SK-N-DZ (cell line): ENCODE data around the gene GLE1.
A peak's percentile ranks its signal among the peaks of the same experiment; 100 is the strongest.
"Not testable (repeated sequence)": the region's sequence is repeated elsewhere in the genome, so short reads cannot be mapped to it uniquely, and the experiment has no call there.

Source experiments
- DNase-seq: peaks from one replicate; pipeline ENCODE4 v3.0.0-alpha.2; 2015; ENCODE audit warnings: low spot score

Gene GLE1

DNA sequence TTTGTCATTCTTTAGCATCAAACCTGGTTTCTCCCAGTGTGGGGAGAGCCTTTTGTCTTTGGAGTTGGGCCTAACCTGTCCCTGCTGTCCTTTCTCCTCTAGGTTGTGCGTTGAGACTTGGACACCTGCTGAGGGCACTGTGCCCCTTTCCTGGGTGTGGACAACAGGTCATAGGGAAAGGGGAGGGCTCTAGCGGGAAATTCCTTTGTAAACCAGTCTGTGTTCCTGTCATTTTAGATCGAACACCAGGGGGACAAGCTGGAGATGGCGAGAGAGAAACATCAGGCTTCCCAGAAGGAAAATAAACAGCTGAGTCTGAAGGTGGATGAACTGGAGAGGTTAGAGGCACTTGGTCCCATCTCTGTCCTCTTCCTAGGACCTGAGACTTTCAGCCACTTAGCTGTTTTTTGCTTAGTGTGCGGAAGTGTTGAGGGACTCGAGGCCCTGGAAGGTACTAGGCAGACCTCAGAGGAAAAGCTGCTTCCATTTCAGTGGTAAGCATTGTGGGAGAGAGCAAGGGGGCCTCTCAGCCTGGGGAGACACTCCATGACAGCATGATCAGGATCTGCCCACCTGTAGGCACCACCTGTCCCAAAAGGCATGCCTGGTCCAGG, 8.6 kb upstream of the GLE1 start:
- DNase-seq: no peak

DNA sequence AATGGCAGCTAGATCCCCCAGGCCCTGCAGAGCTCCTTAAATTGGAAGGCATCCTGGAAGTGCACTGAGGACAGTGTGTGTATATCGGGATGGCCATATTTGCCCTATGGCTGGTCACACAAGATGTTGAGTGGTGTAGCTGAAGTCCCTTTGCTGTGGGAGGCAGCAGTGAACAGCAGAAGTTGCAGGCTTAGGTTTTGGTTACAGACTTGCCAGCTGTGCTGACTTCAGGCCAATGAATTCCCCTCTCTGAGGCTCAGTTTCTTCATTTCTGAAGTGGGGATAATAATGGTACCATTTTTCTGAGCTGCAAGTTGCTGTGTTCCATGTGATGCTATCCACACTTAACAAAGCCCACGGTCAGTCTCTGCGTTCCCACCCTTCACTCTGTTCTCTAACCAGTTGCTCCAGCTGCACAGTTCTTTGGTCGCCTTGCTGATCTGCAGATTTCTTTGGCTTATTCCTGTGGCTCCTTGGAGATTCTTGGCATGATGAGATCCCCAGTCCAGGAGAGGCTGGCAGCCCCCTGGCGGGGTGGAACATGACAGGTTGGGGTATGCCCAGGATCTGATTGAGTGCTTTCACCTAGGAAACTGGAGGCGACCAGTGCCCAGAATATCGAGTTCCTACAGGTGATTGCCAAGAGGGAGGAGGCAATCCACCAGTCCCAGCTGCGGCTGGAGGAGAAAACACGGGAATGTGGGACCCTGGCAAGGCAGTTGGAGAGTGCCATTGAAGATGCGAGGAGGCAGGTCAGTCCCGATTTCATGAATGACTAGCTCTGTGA, 6.5 kb upstream of the GLE1 start:
- no peak for DNase-seq

DNA sequence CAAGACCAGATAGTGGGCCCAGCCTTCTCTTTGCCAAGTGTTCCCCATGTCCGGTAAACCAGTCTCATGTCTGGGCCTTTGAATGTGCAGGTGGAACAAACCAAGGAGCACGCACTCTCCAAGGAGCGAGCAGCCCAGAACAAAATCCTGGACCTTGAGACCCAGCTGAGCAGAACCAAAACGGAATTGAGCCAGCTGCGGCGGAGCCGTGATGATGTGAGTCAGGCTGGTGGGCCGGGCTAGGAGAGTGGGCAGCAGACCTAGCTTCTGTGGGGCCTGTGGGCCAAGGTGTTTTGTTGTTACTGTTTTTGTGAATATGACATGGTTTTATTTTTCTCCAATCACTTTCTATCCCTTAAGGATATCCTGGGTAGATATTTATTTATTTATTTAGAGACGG, 5.6 kb upstream of the GLE1 start:
- DNase-seq: no peak

DNA sequence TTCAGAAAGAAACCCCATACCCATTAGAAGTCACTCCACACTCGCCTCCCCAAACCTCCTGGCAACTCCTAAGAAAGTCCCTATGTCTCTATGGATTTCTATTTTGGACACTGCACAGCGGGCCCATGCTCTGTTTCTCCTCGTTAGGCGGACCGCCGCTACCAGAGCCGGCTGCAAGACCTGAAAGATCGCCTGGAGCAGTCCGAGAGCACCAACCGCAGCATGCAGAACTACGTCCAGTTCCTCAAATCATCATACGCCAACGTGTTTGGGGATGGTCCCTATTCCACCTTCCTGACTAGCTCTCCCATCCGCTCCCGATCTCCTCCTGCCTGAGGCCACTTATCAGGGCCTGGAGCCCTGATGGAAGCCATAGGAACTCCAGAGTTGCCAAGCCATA, 4.6 kb upstream of the GLE1 start:
- no peak for DNase-seq

DNA sequence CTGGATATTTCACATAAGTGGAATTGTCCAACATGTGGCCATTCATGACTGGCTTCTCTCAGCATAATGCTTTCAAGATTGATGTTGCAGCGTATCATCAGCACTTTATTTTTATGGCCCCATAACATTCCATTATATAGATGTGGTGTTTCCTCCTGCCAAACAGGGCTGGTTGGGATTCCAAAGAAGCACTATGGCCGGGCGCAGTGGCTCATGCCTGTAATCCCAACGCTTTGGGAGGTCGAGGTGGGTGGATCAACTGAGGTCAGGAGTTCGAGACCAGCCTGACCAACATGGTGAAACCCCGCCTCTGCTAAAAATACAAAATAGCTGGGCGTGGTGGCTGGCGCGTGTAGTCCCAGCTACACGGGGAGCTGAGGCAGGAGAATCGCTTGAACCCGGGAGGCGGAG, 1.1 kb upstream of the GLE1 start:
- DNase-seq: not testable (repeated sequence)

DNA sequence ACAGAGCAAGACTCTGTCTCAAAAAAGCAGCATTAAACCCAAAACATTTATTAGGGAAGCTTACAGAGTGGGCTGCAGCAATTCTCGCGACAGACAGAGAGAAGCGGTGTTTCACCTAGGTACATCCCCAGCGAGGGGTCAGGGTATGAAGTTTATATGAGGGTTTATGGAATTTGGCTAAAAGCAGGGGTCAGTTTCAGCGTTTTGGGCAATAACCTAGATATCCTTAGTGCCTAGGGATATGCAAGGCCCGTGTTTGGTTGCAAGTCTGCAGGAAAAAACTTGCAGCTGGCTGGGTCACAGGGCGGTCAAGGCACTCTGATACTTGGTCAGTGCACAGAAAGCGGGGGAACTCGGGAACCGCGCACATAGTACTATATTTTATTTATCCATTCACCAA, 649 bp upstream of the GLE1 start:
- DNase-seq: no peak

DNA sequence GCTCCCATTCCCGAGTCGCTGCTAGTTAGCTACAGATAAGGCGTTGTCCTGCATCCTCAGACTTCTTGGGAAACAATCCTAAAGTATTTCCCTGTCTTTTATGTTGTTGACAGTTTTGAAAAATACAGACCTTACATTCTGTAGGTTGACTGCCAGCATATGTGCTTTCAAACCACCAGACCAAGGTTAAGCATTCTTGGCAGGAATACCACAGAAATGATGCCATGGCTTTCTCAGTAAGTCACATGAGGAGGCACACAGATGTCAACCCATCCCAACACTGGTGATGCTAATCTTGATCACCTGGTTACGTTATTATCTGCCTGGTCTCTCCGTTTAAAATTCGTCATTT, 871 bp downstream of the GLE1 start:
- DNase-seq: no peak

DNA sequence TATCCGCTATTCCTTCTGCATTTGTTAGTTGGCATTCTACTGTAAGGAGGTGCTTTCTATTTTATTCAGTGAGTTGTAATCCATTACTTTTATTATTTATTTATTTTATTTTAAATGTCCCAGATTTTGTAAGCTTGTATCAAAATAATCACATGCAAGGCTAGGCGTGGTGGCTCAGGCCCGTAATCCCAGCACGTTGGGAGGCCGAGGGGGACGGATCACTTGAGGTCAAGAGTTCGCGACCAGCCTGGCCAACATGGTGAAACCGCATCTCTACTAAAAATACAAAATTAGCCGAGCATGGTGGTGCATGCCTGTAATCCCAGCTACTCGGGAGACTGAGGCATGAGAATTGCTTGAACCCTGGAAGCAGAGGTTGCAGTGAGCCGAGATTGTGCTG, 1.4 kb downstream of the GLE1 start:
- not testable (repeated sequence) for DNase-seq

DNA sequence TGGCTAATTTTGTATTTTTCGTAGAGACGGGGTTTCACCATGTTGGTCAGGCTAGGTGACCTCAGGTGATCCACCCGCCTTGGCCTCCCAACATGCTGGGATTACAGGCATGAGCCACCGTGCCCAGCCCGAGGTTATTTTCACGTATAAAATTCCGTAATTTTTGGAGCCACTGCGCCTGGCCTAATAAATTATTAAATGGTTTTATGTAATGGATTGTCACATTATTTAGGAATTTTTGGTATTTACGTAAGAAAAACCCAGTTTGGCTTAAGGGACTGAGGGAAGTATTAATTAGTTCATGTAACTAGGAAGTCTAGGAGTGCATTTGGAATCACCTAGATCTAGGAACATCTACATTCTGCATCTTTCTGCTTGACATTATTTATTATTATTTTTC, 8.3 kb downstream of the GLE1 start:
- no peak for DNase-seq

DNA sequence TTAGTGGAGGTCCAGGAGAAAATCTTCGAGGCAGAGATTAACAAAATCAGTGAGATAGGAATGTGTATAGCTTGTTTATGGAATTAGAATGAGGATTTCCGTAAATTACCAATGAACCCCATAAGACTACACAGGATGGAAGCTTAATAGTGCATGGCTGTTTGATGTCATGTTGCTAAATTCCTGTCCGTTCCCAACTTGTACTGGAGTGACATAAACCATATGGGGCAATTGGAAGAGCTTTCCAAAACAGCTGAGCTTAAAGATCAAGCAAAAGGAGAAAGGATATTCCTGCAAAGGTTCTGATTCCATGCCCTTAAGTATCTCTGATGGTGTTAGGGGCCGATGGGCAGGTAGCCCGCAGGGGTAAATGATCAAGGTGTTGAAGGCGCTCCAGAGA, 17.4 kb downstream of the GLE1 start:
- DNase-seq: no peak

DNA sequence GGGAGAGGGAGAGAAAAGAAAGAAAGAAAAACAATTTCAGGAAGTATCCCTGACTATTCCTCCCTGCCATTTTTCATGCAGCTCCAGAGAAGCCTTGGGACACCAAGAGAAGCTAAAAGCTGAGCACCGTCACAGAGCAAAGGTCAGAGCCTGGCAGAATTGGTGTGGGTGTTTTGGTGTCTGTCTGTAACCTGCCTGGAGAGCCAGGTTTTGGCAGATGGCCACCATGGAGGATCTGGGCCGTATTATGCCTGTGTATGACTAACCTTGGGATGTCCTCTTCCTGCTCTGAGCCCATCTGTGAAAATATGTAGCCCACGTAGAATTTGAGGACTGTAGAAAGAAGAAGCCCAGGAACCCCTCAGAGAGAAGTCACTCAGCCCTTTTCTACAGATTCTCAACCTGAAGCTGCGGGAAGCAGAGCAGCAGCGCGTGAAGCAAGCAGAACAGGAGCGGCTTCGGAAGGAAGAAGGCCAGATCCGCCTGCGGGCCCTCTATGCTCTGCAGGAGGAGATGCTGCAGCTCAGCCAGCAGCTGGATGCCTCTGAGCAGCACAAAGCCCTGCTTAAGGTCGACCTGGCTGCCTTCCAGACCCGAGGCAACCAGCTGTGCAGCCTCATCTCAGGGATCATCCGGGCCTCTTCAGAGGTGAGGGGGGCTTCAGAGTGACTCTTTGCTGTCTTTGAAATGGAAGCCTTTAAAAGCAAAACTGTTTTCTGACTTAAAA, 18.8 kb downstream of the GLE1 start:
- DNase-seq: no peak

DNA sequence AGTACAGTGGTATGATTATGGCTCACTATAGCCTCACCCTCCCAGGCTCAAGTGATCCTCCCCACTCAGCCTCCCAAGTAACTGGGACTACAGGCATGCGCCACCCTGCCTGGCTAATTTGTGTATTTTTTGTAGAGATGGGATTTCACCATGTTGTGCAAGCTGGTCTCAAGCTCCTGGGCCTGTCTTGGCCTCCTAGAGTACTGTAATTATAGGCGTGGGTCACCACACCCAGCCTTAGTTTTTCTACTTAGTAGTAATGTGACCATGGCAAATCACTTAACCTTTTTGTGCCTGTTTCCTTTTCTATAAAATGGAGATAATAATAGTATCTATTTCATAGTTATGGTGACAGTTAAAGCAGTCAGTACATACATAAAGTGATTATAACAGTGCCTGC, 22.2 kb downstream of the GLE1 start:
- DNase-seq: no peak

DNA sequence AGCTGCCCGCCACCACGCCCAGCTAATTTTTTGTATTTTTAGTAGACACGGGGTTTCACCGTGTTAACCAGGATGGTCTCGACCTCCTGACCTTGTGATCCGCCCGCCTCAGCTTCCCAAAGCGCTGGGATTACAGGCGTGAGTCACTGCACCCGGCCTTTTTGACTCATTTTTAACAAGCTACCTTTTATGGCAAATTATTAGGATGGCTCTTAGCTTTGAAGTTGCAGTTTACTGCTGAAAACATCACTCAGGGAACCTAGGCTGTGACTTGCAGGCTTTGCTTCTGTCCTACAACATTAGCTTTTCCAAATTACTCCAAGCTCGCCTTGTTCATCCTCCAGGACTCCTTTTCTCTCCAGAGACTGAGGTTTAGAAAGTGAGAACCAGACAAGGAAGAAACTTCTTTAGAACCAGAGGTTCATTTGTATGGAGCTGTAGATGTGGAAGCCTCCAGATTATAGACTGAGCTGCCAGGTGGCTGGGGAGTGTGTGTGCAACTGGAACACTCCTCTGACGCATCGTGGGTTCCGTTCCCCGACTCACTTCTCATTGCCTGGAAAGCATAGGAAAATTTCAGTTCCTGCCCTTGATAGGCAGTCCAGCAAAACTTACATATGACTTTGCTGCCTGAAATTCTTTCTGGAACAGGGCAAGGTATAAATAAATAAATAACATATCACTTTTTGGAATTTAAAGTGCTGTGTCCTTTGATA, 24.1 kb downstream of the GLE1 start:
- no peak for DNase-seq

DNA sequence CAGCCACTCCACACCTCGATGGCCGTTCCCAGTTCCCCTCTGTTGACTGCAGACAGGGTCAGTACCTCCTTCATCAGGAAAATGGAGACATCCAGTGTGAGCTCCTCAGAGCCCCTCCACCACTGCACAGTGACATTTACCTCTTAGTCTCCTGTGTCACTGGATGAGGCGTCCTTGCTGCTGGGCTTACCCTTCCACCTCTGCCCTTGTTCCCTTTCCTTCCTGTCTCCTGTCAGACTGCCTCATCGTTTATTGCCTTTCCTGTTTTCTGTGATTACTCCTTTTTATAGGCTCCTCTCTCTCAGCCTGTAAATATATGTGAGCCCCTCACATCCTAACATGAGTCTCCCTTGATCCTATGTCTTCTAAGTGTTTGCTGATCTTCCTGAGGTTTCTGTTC, 24.7 kb downstream of the GLE1 start:
- DNase-seq: no peak

DNA sequence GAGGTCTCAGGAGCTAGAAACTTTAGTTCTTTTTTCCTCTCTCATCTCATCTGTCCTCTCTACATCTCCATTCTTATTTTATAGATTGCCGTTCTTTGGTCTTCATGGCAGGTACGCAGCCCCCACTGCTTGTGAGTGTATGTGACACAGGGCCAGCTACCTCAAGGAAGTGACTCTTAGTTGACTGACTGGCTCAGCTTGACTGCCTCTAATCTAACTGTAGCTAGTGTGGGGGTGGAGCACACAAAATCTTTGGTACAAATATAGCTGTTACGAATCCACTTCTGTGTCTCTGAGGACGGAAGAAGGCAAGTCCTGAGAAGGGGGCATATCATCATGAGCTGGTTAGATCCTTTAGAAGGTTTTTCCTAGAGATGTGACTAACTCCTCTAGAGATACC, 28.1 kb downstream of the GLE1 start:
- no peak for DNase-seq

DNA sequence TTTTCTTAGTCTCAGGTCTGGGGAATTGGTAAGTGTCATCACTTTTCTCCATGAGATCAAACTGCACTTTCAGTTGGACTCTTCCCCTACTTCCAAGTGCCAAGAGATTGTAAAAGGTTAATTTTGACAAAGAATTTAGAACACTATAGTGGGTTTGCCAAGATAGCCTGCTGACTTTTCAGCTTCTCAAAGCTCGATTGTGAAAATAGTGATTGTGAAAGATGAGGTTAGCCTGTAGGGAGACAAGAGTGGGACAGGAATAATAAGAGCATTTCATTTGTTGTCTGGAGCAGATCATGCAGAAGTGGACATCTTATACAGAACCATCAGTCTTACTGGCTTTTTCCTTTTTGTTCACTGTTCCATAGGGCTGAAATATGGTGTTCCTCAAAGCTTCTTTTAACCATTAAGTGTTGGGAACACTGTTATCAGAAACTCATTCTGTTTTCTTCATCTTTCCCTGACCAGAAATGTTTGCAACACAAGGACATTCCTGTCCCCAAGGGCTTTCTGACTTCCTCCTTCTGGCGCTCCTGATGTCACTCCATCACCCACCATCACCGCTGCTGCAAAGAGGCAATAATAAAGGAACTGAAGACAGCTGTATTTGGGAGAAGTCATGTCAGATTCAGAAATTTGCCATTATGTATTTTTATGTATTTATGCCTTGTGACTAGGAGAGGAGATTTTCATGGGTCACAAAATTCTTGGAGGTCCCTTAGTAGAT, 36.3 kb downstream of the GLE1 start:
- no peak for DNase-seq

DNA sequence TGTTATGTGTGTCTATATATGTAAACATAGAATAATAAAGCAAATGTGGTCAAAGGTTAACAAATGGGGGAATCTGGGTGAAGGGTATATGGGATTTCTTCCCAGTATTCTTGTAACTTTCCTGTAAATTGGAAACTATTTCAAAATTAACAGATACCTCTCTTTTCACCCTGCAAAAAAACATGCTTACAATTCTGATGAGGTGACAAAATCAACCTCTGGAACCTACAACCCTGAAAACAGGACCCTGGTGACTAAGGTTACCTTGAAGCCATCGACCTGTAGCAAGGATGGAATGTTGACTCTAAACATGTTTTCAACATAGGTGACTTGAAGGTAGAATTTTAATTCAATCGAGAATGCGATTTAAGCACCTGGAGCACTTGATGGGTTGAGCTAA, 42.0 kb downstream of the GLE1 start:
- DNase-seq: no peak

DNA sequence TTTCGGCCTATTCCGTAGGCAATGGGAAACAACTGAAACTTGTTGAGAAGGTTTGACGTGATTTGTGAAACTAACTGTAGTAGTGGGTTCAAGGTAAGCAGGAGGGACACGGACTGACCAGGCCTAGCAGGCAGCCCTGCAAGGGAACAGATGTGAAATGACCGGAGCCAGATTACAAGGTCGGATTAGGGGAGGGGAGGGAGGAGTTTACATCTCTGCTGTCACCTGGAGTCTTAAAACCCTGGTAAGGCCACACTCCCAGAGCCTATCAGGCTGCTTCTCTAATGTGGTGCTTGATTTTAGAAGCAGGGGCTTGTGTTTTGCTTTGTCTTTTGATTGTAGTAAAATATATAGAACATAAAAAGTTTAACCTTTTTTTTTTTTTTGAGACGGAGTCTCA, 44.4 kb downstream of the GLE1 start:
- DNase-seq: no peak

DNA sequence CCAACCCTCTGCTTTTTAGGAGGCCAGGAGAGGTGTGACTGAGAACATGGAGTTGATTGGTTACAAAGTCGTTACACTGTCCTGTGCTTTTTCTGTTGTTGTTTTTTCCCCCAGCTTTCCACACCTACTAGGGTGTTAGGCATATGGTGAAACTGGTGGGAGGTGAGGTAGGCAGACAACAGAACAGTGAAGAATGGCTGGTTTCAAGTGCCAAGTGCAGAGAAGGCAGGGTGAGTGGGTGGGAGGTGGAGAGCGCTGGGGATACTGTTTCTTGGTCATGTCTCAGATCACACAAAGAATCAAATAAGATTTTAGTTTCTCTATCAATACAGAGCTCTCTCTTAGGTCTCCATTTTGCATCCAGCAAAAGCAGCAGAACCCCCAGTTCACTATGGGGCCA, 45.7 kb downstream of the GLE1 start:
- no peak for DNase-seq

DNA sequence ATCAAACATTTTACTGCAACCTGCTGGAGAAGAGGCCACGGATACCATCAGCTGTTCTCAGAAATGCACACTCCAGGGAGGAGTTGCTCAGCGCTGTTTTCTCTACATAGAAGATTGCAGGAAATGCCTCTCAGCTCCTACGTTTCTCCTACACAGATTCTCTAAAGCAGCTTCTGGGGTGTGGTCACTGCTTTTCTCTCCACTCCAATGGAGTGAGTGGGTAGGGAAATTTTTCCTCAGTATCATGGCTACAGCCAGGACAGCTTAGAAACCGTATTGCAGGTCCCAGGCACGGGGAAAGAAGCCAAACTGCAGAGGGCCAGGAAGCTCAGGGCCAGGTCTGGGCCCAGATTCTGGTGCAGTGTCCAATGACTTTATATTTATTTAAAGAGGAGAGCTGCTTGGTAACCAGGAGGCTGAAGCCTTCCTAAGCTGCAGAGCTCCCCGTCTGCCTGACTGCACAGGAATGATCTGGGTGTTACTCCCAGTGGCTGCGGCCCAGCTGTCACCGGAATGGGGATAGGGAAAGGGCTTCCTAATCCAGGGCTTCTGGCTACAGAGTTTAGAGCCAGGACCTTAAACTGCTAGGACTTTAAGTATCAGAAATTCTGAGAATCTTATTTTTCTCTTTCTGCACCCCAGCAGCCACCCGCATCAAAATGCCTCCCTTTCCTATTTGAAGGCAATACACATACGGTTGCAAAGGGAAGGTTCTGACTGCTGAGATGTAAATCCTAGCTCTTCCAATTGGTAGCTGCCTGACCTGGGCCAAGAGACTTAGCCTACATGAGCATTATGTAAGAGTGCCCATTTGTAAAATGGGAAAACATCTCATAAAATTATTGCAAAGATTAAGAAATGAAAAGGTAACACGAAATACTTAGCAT, 46.5 kb downstream of the GLE1 start:
- peak; percentile 20 for DNase-seq
